GM12878 (cell line): ENCODE results near the gene ITSN2. TPM values are rescaled to one million over a fixed set of nuclear protein-coding genes. Genes with fewer than 3 reads are reported as not detected.

ENCODE experiments used
- ATAC-seq: fragments of 200-7000 bp; cut with Tn5 transposase; 3 replicates; pipeline ENCODE4 v1.9.1; 2020; ENCODE audit warnings: mild to moderate bottlenecking, moderate library complexity
- BruUV-seq: library from RNA; stranded (reverse); fragments of 400-500 nt; replicated peaks from 2 replicates; lab custom pipeline; 2021; lab: Mats Ljungman, UMichigan
- CTCF ChIA-PET: fragments of 300-600 bp; sonication (Branson Sonifier 250); formaldehyde crosslinking; extraction: SDS; loops from one replicate; lab custom pipeline; 2021; ENCODE audit warnings: inconsistent platforms; lab: Yijun Ruan, JAX
- POLR2A ChIA-PET: fragments of 350-600 bp; formaldehyde crosslinking; extraction: SDS; loops from one replicate; lab custom pipeline; 2021; ENCODE audit warnings: inconsistent platforms; lab: Charles Lee
- RAD21 ChIA-PET: fragments of 300-600 bp; sonication (Branson Sonifier 250); formaldehyde crosslinking; loops from one replicate; lab custom pipeline; 2023; ENCODE audit warnings: antibody characterized with exemption; ENCODE audit not compliant: unreplicated experiment; lab: Charles Lee
- SMC1A ChIA-PET: fragments of 300-600 bp; sonication (Branson Sonifier 250); formaldehyde crosslinking; loops from one replicate; lab custom pipeline; 2023; ENCODE audit not compliant: unreplicated experiment, uncharacterized antibody; lab: Charles Lee
- DNase-seq: peaks from one replicate; pipeline ENCODE4 v3.0.0-alpha.2; 2011; ENCODE audit warnings: low read depth, low spot score
- FAIRE-seq: peaks from 3 replicates; lab custom pipeline; 2011; peaks lifted over from hg19 to GRCh38; lab: Jason Lieb, UNC
- H2AFZ ChIP-seq: 2 replicates; pipeline ENCODE4 v1.6.0; 2011; ENCODE audit warnings: low read depth, low read length, control low read depth; ENCODE audit not compliant: control insufficient read depth
- H3K27ac ChIP-seq: 2 replicates; pipeline ENCODE4 v1.5.1; 2011; ENCODE audit warnings: control low read depth; ENCODE audit not compliant: control insufficient read depth, insufficient read depth
- H3K27me3 ChIP-seq, 2 experiments: replicated peaks in 1 of 2; 2 replicates each; pipeline versions ENCODE4 v1.6.0 to v1.6.1; 2011; ENCODE audit warnings: low read length in 1 of 2; ENCODE audit not compliant: control insufficient read depth in 2 of 2, insufficient read depth in 2 of 2
- H3K36me3 ChIP-seq, 2 experiments: 2 replicates each; pipeline ENCODE4 v1.5.1; 2011; ENCODE audit warnings: low read length in 1 of 2; ENCODE audit not compliant: control insufficient read depth in 2 of 2, insufficient read depth in 2 of 2
- H3K4me1 ChIP-seq: 2 replicates; pipeline ENCODE4 v1.6.1; 2011; ENCODE audit warnings: mild to moderate bottlenecking, low read length, moderate library complexity, mixed read lengths; ENCODE audit not compliant: control insufficient read depth, insufficient read depth
- H3K4me2 ChIP-seq: 2 replicates; pipeline ENCODE4 v1.6.0; 2011; ENCODE audit warnings: control low read depth; ENCODE audit not compliant: control insufficient read depth, insufficient read depth
- H3K4me3 ChIP-seq: fragments of 200-600 bp; sonication (generic); 2 replicates; pipeline ENCODE4 v1.5.1; 2016
- H3K79me2 ChIP-seq: 2 replicates; pipeline ENCODE4 v1.6.0; 2011; ENCODE audit warnings: low read length; ENCODE audit not compliant: control insufficient read depth, insufficient read depth
- H3K9ac ChIP-seq: 2 replicates; pipeline ENCODE4 v1.8.0; 2011; ENCODE audit warnings: low read length, control low read depth, mixed read lengths; ENCODE audit not compliant: control insufficient read depth, insufficient read depth
- H3K9me3 ChIP-seq: replicated peaks from 3 replicates; pipeline ENCODE4 v1.5.1; 2011; ENCODE audit warnings: mild to moderate bottlenecking, low read length; ENCODE audit not compliant: control insufficient read depth, insufficient read depth
- H4K20me1 ChIP-seq: 2 replicates; pipeline ENCODE4 v1.6.0; 2011; ENCODE audit not compliant: control insufficient read depth, insufficient read depth
- EED ChIP-seq: sonication (generic); IDR thresholded peaks from 2 replicates; pipeline ENCODE4 v1.6.1; 2016; ENCODE audit warnings: antibody characterized with exemption, low read depth
- EGR1 ChIP-seq, 2 experiments: IDR thresholded peaks; 1 replicate in 1 of 2; 2 replicates in 1 of 2; pipeline ENCODE4 v1.6.1; 2011 to 2012; ENCODE audit warnings: low read depth in 2 of 2, low read length in 2 of 2, borderline replicate concordance in 1 of 2, mild to moderate bottlenecking in 1 of 2, moderate library complexity in 1 of 2
- POLR2AphosphoS5 ChIP-seq: IDR thresholded peaks from 2 replicates; pipeline ENCODE4 v1.6.1; 2011; ENCODE audit warnings: mild to moderate bottlenecking, low read length, inconsistent platforms
- SREBF1 ChIP-seq: IDR thresholded peaks from 2 replicates; pipeline ENCODE4 v1.6.1; 2012; ENCODE audit warnings: mild to moderate bottlenecking, low read length
- WGBS: methylation state at CpG from one replicate; pipeline ENCODE4 v1.1.6; 2016; ENCODE audit warnings: low lambda C conversion rate; ENCODE audit not compliant: insufficient replicate concordance, insufficient coverage; ENCODE audit errors: missing lambda C conversion rate; 5-methylcytosine and 5-hydroxymethylcytosine counted together
- in situ Hi-C: fragments of 300-500 bp; cut with MboI; formaldehyde crosslinking; loops from 9 replicates; pipeline ENCODE4 v1.14.3; 2018; ENCODE audit warnings: mixed read lengths
- intact Hi-C: fragments of 100-400 bp; cut with micrococcal nuclease; formaldehyde crosslinking; loops from one replicate; pipeline ENCODE4 v1.14.2; 2022; ENCODE audit not compliant: unreplicated experiment
- polyA plus RNA-seq, 11 experiments: library from polyadenylated mRNA; depleted of rRNA in 4 of 11; unstranded in 6 of 11; stranded (reverse) in 5 of 11; fragments of >200 nt; fragmentation: Nextera tagmentation in 4 of 11; fragmentation: Illumina TruSeq in 1 of 11; extraction: Ambion mirVana in 4 of 11; extraction: Trizol in 1 of 11; gene quantifications; 1 replicate in 1 of 11; 2 replicates in 10 of 11; pipeline versions ENCODE4 v1.2.1 to v1.2.3, GENCODE V29; 2011 to 2016; ENCODE audit warnings: inconsistent platforms in 2 of 11, missing spikeins in 2 of 11, low read depth in 1 of 11
- total RNA-seq, 4 experiments: library from RNA; depleted of rRNA in 3 of 4; stranded (reverse); fragments of >200 nt in 3 of 4; fragmentation: Illumina TruSeq in 1 of 4; extraction: Trizol in 1 of 4; gene quantifications; 2 replicates each; pipeline versions ENCODE4 v1.2.1 to v1.2.3, GENCODE V29; 2013 to 2021
- TF ChIP-seq, protein P1 (sequence below): fragments of 450-650 bp; formaldehyde crosslinking; IDR thresholded peaks from 2 replicates; pipeline ENCODE4 v1.4.0; 2022; ENCODE audit warnings: mild to moderate bottlenecking, moderate library complexity
- TF ChIP-seq, protein P2 (sequence below): IDR thresholded peaks from 2 replicates; pipeline ENCODE4 v1.6.1; 2012; ENCODE audit warnings: low read length, inconsistent platforms
- TF ChIP-seq, protein P3 (sequence below): fragments of 450-650 bp; IDR thresholded peaks from 2 replicates; pipeline ENCODE4 v1.6.1; 2018; ENCODE audit warnings: mild to moderate bottlenecking, low read depth, moderate library complexity; ENCODE audit not compliant: partially characterized antibody

Gene ITSN2
- total and polyA plus RNA-seq, 10 of the 15 experiments (the other 5 are each of a cell fraction or from before 2014, with no cell fraction given), result 20.5 to 80.0 (median 54.7) TPM

DNA sequence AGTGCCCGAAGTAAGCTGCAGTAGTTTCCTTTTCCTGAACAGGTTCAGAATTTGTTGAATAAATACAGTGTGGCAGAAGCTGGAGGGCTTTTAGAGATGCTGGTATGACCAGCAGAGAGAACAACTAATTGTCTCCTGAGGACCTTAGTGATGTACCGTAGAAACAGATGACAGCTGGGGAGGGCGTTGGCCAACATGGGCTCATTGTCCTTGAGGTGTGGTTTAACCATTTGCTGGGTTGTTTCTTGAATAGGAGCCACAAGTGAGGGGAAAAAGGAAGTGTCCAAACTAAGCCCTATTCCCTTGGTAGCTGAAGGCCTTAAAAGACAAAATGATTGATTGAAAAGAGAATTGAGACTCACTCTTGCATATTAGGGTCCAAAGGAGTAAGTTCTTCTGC, 197.2 kb downstream of the ITSN2 start:
- TF ChIP-seq EGR1 (IDR thresholded peaks at IDR 0.05; ENCODE audit: borderline replicate concordance in 1 of 2, low read depth in 2 of 2, low read length in 2 of 2), result no peak
- TF ChIP-seq, all 136 proteins: peak for 0
- Histone ChIP-seq H3K4me2 (no peak overlapping the region), H4K20me1 (no peaks in the 10 kb centered on the region), H3K9me3 (no peaks in the 10 kb centered on the region), H3K9ac (no peak overlapping the region), H3K27me3 (no peaks in the 10 kb centered on the region), H3K79me2 (no peaks in the 10 kb centered on the region), H3K27ac (no peak overlapping the region), H3K4me1 (0 out of 2 replicates have a peak, but pooled peaks cover 4% of the 10 kb centered on the region), H3K4me3 (no peak overlapping the region), H2AFZ (no peak overlapping the region), H3K36me3 (no peaks in the 10 kb centered on the region)
- ATAC-seq (no peak), DNase-seq (no peak), FAIRE-seq (no peak)
- no TSS peak for BruUV-seq
- SMC1A ChIA-PET, result interaction anchor here (1.3 to 3.3 kb wide), 5 partner anchors 10 to 339 kb away, joined by 4 to 12 read pairs (median 6); partner anchors contain the start of genes FAM228B and TP53I3
- in situ Hi-C loops (no loop called here), intact Hi-C loops (no loop called here)
- POLR2A ChIA-PET, result no interaction called here
- RAD21 ChIA-PET, result interaction anchor here (0.9 to 1.7 kb wide), 4 partner anchors 79 to 338 kb away, joined by 3 to 11 read pairs (median 4); partner anchors contain the start of genes ATAD2B, TP53I3 and WDCP
- 44% methylated on average over 3 of the region's 3 CpGs for WGBS
- CTCF ChIA-PET, result interaction anchor here (0.6 to 3.7 kb wide), 9 partner anchors 10 to 452 kb away, joined by 3 to 28 read pairs (median 4); partner anchors contain the start of genes ATAD2B and TP53I3

DNA sequence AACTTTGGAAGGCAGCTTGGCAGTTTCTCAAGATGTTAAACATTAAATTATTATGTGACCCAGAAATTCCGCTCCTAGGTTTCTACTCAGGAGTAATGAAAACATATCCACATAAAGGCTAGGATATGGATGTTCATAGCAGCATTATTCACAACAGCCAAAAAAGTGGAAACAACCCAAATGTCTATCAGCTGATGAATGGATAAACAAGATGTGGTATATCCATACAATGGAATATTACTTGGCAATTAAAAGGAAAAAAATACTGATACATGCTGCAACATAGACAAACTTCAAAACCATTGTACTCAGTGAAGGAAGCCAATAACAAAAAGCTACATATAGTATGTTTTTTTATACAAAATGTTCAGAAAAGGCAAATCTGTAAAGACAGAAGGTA, 197.8 kb downstream of the ITSN2 start:
- Histone ChIP-seq H3K79me2 (no peaks in the 10 kb centered on the region), H3K36me3 (no peaks in the 10 kb centered on the region), H4K20me1 (no peaks in the 10 kb centered on the region), H3K4me1 (0 out of 2 replicates have a peak, but pooled peaks cover 4% of the 10 kb centered on the region), H3K4me3 (no peak overlapping the region), H3K27me3 (no peaks in the 10 kb centered on the region), H3K27ac (no peak overlapping the region), H3K9me3 (no peaks in the 10 kb centered on the region), H3K4me2 (no peak overlapping the region), H2AFZ (no peak overlapping the region), H3K9ac (no peak overlapping the region)
- ChIA-PET RAD21 (interaction anchor here (1.0 kb wide), 1 partner anchor 338 kb away, joined by 3 read pairs; no protein-coding TSS in a partner anchor), POLR2A (interaction anchor here (0.6 kb wide), 1 partner anchor 235 kb away, joined by 5 read pairs; no protein-coding TSS in a partner anchor), CTCF (interaction anchor here (0.8 to 3.7 kb wide), 7 partner anchors 11 to 338 kb away, joined by 3 to 28 read pairs (median 3); partner anchors contain the start of gene TP53I3), SMC1A (interaction anchor here (0.8 to 3.3 kb wide), 7 partner anchors 17 to 338 kb away, joined by 3 to 12 read pairs (median 4); partner anchors contain the start of genes FAM228B and TP53I3)
- FAIRE-seq, result no peak
- WGBS, result 100% methylated on average over 1 of the region's 1 CpG
- in situ Hi-C loops, result no loop called here
- intact Hi-C loops, result no loop called here
- BruUV-seq, result no TSS peak
- ATAC-seq, result no peak
- DNase-seq, result no peak
- TF ChIP-seq SREBF1 (no peak), EED (no peak), POLR2AphosphoS5 (no peak)
- TF ChIP-seq, protein P1, sequence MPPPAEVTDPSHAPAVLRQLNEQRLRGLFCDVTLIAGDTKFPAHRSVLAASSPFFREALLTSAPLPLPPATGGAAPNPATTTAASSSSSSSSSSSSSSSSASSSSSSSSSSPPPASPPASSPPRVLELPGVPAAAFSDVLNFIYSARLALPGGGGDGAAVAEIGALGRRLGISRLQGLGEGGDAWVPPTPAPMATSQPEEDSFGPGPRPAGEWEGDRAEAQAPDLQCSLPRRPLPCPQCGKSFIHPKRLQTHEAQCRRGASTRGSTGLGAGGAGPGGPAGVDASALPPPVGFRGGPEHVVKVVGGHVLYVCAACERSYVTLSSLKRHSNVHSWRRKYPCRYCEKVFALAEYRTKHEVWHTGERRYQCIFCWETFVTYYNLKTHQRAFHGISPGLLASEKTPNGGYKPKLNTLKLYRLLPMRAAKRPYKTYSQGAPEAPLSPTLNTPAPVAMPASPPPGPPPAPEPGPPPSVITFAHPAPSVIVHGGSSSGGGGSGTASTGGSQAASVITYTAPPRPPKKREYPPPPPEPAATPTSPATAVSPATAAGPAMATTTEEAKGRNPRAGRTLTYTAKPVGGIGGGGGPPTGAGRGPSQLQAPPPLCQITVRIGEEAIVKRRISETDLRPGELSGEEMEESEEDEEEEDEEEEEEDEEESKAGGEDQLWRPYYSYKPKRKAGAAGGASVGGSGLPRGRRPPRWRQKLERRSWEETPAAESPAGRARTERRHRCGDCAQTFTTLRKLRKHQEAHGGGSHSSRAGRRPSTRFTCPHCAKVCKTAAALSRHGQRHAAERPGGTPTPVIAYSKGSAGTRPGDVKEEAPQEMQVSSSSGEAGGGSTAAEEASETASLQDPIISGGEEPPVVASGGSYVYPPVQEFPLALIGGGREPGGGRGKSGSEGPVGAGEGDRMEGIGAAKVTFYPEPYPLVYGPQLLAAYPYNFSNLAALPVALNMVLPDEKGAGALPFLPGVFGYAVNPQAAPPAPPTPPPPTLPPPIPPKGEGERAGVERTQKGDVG (CRISPR knock-in tag), result no peak
- TF ChIP-seq, protein P2, sequence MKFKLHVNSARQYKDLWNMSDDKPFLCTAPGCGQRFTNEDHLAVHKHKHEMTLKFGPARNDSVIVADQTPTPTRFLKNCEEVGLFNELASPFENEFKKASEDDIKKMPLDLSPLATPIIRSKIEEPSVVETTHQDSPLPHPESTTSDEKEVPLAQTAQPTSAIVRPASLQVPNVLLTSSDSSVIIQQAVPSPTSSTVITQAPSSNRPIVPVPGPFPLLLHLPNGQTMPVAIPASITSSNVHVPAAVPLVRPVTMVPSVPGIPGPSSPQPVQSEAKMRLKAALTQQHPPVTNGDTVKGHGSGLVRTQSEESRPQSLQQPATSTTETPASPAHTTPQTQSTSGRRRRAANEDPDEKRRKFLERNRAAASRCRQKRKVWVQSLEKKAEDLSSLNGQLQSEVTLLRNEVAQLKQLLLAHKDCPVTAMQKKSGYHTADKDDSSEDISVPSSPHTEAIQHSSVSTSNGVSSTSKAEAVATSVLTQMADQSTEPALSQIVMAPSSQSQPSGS, result no peak
- TF ChIP-seq, protein P3, sequence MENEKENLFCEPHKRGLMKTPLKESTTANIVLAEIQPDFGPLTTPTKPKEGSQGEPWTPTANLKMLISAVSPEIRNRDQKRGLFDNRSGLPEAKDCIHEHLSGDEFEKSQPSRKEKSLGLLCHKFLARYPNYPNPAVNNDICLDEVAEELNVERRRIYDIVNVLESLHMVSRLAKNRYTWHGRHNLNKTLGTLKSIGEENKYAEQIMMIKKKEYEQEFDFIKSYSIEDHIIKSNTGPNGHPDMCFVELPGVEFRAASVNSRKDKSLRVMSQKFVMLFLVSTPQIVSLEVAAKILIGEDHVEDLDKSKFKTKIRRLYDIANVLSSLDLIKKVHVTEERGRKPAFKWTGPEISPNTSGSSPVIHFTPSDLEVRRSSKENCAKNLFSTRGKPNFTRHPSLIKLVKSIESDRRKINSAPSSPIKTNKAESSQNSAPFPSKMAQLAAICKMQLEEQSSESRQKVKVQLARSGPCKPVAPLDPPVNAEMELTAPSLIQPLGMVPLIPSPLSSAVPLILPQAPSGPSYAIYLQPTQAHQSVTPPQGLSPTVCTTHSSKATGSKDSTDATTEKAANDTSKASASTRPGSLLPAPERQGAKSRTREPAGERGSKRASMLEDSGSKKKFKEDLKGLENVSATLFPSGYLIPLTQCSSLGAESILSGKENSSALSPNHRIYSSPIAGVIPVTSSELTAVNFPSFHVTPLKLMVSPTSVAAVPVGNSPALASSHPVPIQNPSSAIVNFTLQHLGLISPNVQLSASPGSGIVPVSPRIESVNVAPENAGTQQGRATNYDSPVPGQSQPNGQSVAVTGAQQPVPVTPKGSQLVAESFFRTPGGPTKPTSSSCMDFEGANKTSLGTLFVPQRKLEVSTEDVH, result no peak
